GM23338 (cell line): Measurements from ENCODE around the gene PGAP3.

ENCODE experiments used
- CREB1 ChIP-seq: fragments of 250-450 bp; sonication (Bioruptor Pico); IDR thresholded peaks from 2 replicates; pipeline ENCODE4 v1.5.0; 2020; ENCODE audit warnings: low read depth, mild to moderate bottlenecking, moderate library complexity
- CTCF ChIP-seq, 2 experiments: fragments of 200-600 bp in 1 of 2; sonication (generic) in 1 of 2; conservative IDR thresholded peaks; 2 replicates each; pipeline versions ENCODE4 v1.5.1 to v1.6.1; 2016 to 2017; ENCODE audit warnings: antibody characterized with exemption in 2 of 2, low read depth in 2 of 2, mild to moderate bottlenecking in 2 of 2, moderate library complexity in 1 of 2
- EZH2 ChIP-seq: fragments of 200-600 bp; sonication (generic); IDR thresholded peaks from one replicate; pipeline ENCODE4 v1.8.0; 2017; ENCODE audit warnings: antibody characterized with exemption, mild to moderate bottlenecking, low read depth; ENCODE audit not compliant: unreplicated experiment
- EZH2phosphoT487 ChIP-seq: fragments of 200-600 bp; sonication (generic); IDR thresholded peaks from one replicate; pipeline ENCODE4 v1.8.1; 2018; ENCODE audit warnings: antibody characterized with exemption; ENCODE audit not compliant: unreplicated experiment
- JUNB ChIP-seq: IDR thresholded peaks from one replicate; pipeline ENCODE4 v1.6.1; 2016; ENCODE audit warnings: antibody characterized with exemption; ENCODE audit not compliant: unreplicated experiment
- POLR2AphosphoS5 ChIP-seq: IDR thresholded peaks from 2 replicates; pipeline ENCODE4 v1.6.1; 2016; ENCODE audit warnings: antibody characterized with exemption, low read depth
- REST ChIP-seq: IDR thresholded peaks from one replicate; pipeline ENCODE4 v1.6.1; 2018; ENCODE audit warnings: antibody characterized with exemption; ENCODE audit not compliant: unreplicated experiment
- ZNF114 ChIP-seq: fragments of 250-450 bp; sonication (Bioruptor Pico); IDR thresholded peaks from 2 replicates; pipeline ENCODE4 v1.5.0; 2020; ENCODE audit warnings: mild to moderate bottlenecking, moderate library complexity

DNA sequence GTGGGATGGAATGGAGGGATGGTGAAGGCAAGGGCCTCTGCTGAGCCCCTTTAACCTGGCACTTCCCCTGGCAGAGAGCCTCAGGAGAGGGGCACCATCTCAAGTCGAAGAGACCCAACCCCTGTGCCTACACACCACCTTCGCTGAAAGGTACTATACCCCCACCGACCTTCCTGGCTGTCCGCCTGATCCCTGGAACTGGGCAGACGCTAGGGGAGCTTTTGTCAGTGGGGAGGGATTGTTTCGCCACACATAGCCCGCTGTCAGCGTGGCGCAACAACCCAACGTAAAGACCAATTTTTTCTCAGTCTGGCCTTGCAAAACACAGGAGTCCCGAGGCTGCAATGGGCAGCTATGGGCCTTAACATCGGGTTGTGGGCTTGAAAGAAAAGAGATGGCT is 58.0 kb downstream of the PGAP3 start:
- TF ChIP-seq CTCF (conservative IDR thresholded peaks at IDR 0.05; ENCODE audit: low read depth in 2 of 2) (no peak), POLR2AphosphoS5 (no peak), EZH2phosphoT487 (no peak), EZH2 (no peak), JUNB (no peak), CREB1 (CRISPR knock-in tag) (no peak), REST (no peak), ZNF114 (CRISPR knock-in tag) (no peak)
